ENCODE results near the gene FBF1. TPM values are rescaled to one million over a fixed set of nuclear protein-coding genes. Genes with fewer than 3 reads are reported as not detected.

FBF1 gene
- total RNA-seq, 1 experiment from 2014 or later: 8.3 TPM

GRCh38 chr17:75959051-75959838, 18.4 kb upstream of the FBF1 start:
- H3K9me3 Mint-ChIP-seq: no peaks in the 10 kb centered on the region
- no peak overlapping the region for H3K18ac ChIP-seq (ENCODE audit: insufficient read length, low read depth, low read length)
- no peak overlapping the region for H3K56ac ChIP-seq (ENCODE audit: insufficient read length, low read depth, low read length)
- H3K4me1 Mint-ChIP-seq: peaks cover 19 to 23% of the 10 kb centered on the region in 2 experiments
- H3K36me3 Mint-ChIP-seq (ENCODE audit: insufficient read depth in 1 of 3, low read depth in 3 of 3): peaks cover 8 to 23% (median 22%) of the 10 kb centered on the region in 3 experiments; a peak in 6 of 7 replicates
- peak overlapping the region in 2 of 3 experiments; percentile 55 to 84; a peak in 6 of 7 replicates for H3K27ac Mint-ChIP-seq
- no peak overlapping the region for H3T11ph ChIP-seq (ENCODE audit: low read length)
- H3K79me1 ChIP-seq (ENCODE audit: insufficient read depth, low read depth, low read length, poor library complexity, severe bottlenecking): no peaks in the 10 kb centered on the region
- H3K4ac ChIP-seq (ENCODE audit: low read depth, low read length): no peak overlapping the region
- H2AK5ac ChIP-seq (ENCODE audit: insufficient read length, low read length): no peak overlapping the region
- WGBS (ENCODE audit: extremely low coverage, insufficient read length, low lambda C conversion rate): no CpG with 5 or more reads among the region's 8 CpGs
- no peak overlapping the region for H3K23ac ChIP-seq (ENCODE audit: insufficient read length, low read depth, low read length)
- H3K4me2 ChIP-seq (ENCODE audit: insufficient read depth, insufficient read length, low read length): peak overlapping the region; percentile 43
- no peaks in the 10 kb centered on the region for H3K27me3 ChIP-seq (ENCODE audit: insufficient read depth, low read length)
- peaks cover 7% of the 10 kb centered on the region; the same call in 1 of the 2 replicates for H3K4me1 ChIP-seq (ENCODE audit: insufficient read depth, low read length)
- no peak overlapping the region for H2BK15ac ChIP-seq (ENCODE audit: low read depth, low read length)
- peak overlapping the region; percentile 7 to 22; a peak in 2 of 5 replicates for H3K4me3 Mint-ChIP-seq
- H2BK20ac ChIP-seq (ENCODE audit: low read depth, low read length, poor library complexity, severe bottlenecking): no peak overlapping the region
- H2BK12ac ChIP-seq (ENCODE audit: insufficient read length, low read depth, low read length): no peak overlapping the region
- DNase-seq: no peak
- H3K27ac ChIP-seq (ENCODE audit: insufficient read length, low read depth, low read length): no peak overlapping the region
- H2BK5ac ChIP-seq (ENCODE audit: insufficient read length, low read length): no peak overlapping the region
- H2AFZ ChIP-seq (ENCODE audit: low read length): no peak overlapping the region
- no peaks in the 10 kb centered on the region for H3K27me3 Mint-ChIP-seq (ENCODE audit: low read depth)
- no peaks in the 10 kb centered on the region for H3K79me2 ChIP-seq (ENCODE audit: insufficient read depth, low read length)
- no peak overlapping the region for H4K5ac ChIP-seq (ENCODE audit: insufficient read length, low read depth, low read length)
- H4K20me1 ChIP-seq (ENCODE audit: control insufficient read depth, insufficient read depth, insufficient read length): no peaks in the 10 kb centered on the region
- no peak for TF ChIP-seq CTCF (conservative IDR thresholded peaks at IDR 0.05)
- no peaks in the 10 kb centered on the region for H3K23me2 ChIP-seq (ENCODE audit: insufficient read length, low read depth, low read length, poor library complexity, severe bottlenecking)
- H3K9me3 ChIP-seq (ENCODE audit: control insufficient read depth, low read depth, low read length): no peaks in the 10 kb centered on the region
- H4K91ac ChIP-seq (ENCODE audit: insufficient read length, low read depth, low read length): no peak overlapping the region
- H3K9ac ChIP-seq (ENCODE audit: extremely low read depth, insufficient read length, low read length): no peak overlapping the region
- H4K8ac ChIP-seq (replicated peaks; ENCODE audit: insufficient read length, low read depth, low read length): no peak overlapping the region
- H3K14ac ChIP-seq (ENCODE audit: insufficient read depth, low read length): no peak overlapping the region
- H2BK120ac ChIP-seq (ENCODE audit: low read depth, low read length, poor library complexity, severe bottlenecking): no peak overlapping the region

Measured in H9 (cell line).